Measurements from ENCODE around the gene ART5.

DNA sequence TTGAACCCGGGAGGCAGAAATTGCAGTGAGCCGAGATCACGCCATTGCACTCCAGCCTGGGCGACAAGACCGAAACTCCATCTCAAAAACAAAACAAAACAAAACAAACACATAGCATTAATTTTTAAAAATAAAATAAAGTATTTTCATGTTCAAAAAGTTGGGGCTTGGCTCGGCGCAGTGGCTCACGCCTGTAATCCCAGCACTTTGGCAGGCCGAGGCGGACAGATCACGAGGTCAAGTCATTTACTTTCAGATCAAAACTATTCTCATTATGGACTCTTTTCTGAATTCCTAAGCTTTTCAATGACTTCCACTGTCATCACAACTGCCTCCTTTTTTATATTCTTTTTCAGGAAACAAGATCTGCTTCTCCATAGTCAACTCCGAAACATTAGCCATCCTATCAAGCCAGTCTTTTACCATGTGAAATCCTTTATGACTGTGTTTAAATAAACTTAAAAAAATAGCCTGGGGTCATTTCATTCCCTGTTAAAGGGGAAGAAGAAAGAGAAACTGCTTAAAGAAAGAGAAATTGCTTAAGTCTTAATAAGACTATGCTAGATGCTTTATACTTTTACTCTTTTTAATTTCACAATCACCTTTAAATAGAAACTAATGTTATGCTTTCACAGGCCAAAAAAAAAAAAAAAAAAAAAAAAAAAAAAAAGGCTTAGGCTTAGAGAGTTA, 42.5 kb upstream of the ART5 start:
- TF ChIP-seq CTCF (conservative IDR thresholded peaks at IDR 0.05; ENCODE audit: low read depth, low read length): no peak
- TF ChIP-seq EZH2 (IDR thresholded peaks at IDR 0.05; ENCODE audit: borderline replicate concordance, low read depth, low read length, poor library complexity, severe bottlenecking): no peak

All from A673 (cell line).